Measurements from ENCODE around the gene DAAM2. TPM values are rescaled to one million over a fixed set of nuclear protein-coding genes. Genes with fewer than 3 reads are reported as not detected.

Gene DAAM2
- total and polyA plus RNA-seq, 2 donors from 2014 or later: 6.9 to 19.8 TPM

DNA sequence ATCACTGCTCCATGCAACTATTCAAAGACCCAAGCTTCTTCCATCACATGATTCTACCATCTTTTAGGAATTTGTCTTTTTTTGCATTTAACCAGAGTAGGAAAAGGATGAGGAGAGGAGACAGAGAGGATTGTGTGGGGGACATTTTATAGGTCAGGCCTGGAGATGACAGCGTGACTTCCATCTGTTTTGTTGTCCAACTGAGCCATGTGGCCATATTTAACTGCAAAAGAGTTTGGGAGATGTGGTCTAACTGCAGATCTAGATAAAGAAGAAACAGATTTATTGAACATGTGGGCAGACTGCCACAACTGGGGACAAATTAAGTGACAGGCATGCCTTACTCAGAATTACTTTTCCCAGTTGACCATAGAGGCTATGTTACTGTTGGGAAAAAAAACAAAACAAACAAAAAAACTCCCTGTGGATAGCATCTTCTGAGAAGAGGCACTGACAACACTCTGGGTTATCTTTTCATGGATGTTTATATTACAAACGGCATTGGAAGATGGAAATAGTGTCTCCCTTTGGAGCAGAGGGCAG lies 161.0 kb downstream of the DAAM2 start:
- no peaks in the 10 kb centered on the region for H3K27me3 ChIP-seq (ENCODE audit: control insufficient read depth, insufficient read depth, low read length)
- peaks cover 0 to 3% (median 2%) of the 10 kb centered on the region in 3 donors for H3K4me1 ChIP-seq (ENCODE audit: control insufficient read depth in 2 of 3, insufficient read depth in 2 of 3, low read depth in 1 of 3, low read length in 3 of 3)
- DNase-seq (no peak), FAIRE-seq (no peak)
- no peak for TF ChIP-seq CTCF (IDR thresholded peaks at IDR 0.05; ENCODE audit: borderline replicate concordance, extremely low read depth, insufficient read depth)
- no peak overlapping the region for H3K4me3 ChIP-seq (ENCODE audit: low read length in 3 of 3)
- no peaks in the 10 kb centered on the region for H3K9me3 ChIP-seq (ENCODE audit: control insufficient read depth in 2 of 3, insufficient read depth in 1 of 3, low read length in 3 of 3)
- intact Hi-C loops (cut with DNase I): no loop called here
- no peaks in the 10 kb centered on the region for H3K36me3 ChIP-seq (ENCODE audit: control insufficient read depth in 2 of 3, insufficient read depth in 3 of 3, low read length in 3 of 3)
- H3K27ac ChIP-seq (ENCODE audit: low read depth in 2 of 2, low read length in 2 of 2): no peak overlapping the region
- H3K9ac ChIP-seq (ENCODE audit: low read length in 3 of 3): no peak overlapping the region

Other genes with a start within 250 kb of the DAAM2 start
- 2.9 TPM for gene KIF6, start 67.0 kb upstream of the DAAM2 start, total RNA-seq
- 1.7 TPM for gene KIF6, start 67.0 kb upstream of the DAAM2 start, polyA plus RNA-seq (ENCODE audit: insufficient read depth, low read depth, low replicate concordance)
- 25.9 TPM for gene MOCS1, start 142.1 kb downstream of the DAAM2 start, total RNA-seq
- gene MOCS1, start 142.1 kb downstream of the DAAM2 start, polyA plus RNA-seq (ENCODE audit: insufficient read depth, low read depth, low replicate concordance): 41.3 TPM

Measured in kidney (tissue), 14 donors.